Esophagus squamous epithelium (tissue), 4 donors: ENCODE data around the gene SPEF2.

Source experiments
- CTCF ChIP-seq, 6 experiments: fragments of 450-650 bp in 4 of 6; fragments of 200-600 bp in 2 of 6; sonication (generic) in 2 of 6; IDR thresholded peaks; one replicate each; pipeline ENCODE4 v1.5.1; 2016 to 2019; ENCODE audit warnings: antibody characterized with exemption in 6 of 6, mild to moderate bottlenecking in 4 of 6, moderate library complexity in 4 of 6
- POLR2A ChIP-seq, 4 donors: fragments of 450-650 bp; IDR thresholded peaks; one replicate each; pipeline ENCODE4 v1.6.1; 2017; ENCODE audit warnings: antibody characterized with exemption in 4 of 4, mild to moderate bottlenecking in 4 of 4, moderate library complexity in 3 of 4

- no peak for TF ChIP-seq CTCF (IDR thresholded peaks at IDR 0.05)
- no peak for TF ChIP-seq POLR2A (IDR thresholded peaks at IDR 0.05)
These were observed 1.1 kb downstream of the SPEF2 start for GRCh38 chr5:35618781-35619180.
